ENCODE data around the gene WIPF3. TPM values are rescaled to one million over a fixed set of nuclear protein-coding genes. Genes with fewer than 3 reads are reported as not detected.

Gene WIPF3
- polyA plus RNA-seq, 3 donors: 4.6 to 5.7 (median 5.0) TPM

GRCh38 chr7:29808075-29808801, 1.9 kb downstream of the WIPF3 start:
- no peak for DNase-seq (ENCODE audit: low read depth in 3 of 3, low spot score in 2 of 3)

DNA sequence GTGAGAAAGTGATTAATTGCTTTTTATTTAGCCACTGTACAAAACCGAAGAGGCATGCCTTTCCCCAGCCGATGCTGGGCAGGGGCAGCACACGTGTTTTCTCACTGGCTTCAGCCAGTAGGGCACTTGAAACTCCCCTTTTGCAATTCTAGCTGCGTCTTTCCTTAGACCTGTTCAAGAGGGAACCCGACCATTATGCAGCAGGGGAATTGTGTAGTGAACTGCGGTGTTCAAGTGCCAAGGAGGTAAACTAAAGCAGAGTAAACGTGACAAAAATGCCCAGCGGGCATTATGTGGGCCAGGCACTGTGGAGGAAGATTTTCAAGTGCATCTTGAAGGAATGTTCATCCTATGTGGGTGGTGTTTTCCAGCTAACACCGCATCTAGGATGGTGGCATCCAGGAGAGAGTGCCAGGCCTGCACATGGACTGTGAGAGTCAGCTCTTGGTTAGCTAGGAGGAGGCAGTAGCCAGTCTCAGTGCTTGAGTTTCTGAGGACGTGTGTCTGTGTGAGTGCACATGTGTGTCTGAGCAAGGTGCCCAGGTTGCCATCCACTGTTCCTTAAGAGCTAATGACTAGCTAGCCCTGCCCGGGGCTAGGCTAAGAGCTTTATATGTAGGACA, 3.3 kb downstream of the WIPF3 start:
- no peak for DNase-seq (ENCODE audit: low read depth in 3 of 3, low spot score in 2 of 3)

- no peak for DNase-seq (ENCODE audit: low read depth in 3 of 3, low spot score in 2 of 3)
Observed at GRCh38 chr7:29810297-29810696, 4.0 kb downstream of the WIPF3 start.

DNA sequence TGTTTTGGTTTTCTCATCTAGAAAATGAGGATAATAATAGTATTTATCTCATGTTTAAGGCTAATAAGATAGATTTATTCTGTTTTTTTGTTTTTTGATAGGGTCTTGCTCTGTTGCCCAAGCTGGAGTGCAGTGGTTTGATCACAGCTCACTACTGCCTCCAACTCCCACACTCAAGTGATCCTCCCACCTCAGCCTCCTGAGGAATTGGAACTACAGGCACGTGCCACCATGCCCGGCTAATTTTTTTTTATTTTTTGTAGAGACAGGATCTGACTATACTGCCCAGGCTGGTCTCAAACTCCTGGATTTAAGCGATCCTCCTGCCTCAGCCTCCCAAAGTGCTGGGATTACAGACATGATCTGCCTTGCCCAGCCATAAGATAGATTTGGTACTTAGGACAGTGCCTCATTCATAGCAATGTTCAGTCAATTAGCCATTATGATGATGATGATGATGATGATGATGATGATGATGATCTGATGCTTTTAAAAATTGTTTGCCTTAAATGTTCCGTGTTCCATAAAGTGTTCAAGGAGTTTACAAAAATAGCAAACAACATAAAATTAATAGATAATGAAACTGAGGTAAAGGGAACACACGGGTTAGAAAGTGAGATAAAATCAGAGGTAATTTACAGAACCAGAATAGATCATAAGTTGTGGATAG, 4.6 kb downstream of the WIPF3 start:
- DNase-seq (ENCODE audit: low read depth in 3 of 3, low spot score in 2 of 3): no peak

DNA sequence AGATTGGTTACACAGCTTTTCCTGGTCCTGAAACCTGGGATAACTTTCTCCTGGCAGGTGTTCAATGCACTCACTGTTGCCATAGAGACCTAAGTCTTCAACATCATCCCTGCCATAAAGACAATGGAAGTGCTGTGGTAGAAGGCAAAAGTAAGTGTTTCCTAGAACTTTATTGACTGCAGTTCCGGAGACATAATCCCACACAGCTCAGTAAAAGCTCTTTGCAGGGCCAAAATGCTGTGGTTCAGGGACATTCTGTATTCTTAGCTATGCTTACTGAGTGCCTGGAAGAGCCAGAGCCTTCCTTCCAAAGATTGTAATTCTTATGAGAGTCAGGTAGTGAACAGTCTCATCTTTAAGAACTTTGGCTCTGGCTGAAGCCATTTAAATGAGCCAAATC, 5.3 kb downstream of the WIPF3 start:
- no peak for DNase-seq (ENCODE audit: low read depth in 3 of 3, low spot score in 2 of 3)

- no peak for DNase-seq (ENCODE audit: low read depth in 3 of 3, low spot score in 2 of 3)
Observed at GRCh38 chr7:29812185-29812876, 6.0 kb downstream of the WIPF3 start.

DNA sequence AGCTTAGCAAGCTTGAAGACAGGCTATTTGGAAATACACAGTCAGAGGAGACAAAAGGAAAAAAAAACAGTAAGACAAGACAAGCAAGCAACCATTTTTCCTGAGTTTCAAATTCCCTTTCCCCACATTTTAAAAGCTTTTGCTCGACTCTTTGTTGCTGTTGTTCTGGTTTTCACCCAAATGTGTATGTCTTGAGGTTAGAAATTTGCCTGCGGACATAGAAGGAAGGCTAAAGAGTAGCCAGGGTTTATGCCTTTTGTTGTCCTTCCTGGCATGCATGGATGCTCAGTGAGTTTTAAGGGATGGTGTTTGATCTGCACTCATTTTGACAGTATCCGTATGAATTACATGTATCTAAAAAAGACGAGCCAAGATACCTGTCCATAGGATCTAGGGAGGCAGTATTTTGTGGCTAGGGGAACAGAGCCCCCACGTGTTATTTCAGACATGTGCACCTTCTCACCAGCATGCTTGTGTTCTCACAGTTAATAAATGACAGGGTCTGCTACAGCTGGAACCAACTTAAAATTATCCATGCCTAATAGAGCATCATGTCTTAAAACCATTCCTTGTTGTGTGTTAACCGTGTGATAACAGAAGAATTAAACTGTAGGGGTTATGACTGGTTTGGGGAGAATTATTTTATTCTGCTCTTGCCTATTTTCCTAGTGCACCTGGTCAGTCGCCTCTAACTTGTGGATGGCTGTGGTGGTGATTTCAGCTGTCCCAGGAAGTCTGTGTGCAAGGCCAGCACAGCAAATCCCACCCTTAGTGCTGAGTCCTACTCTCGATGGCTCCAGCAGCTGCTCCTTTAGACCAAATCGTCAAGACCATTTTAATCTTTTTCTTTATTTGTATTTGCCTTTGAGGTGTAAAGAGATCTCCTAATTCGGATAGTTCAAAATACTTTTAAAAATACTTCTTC, 9.1 kb downstream of the WIPF3 start:
- no peak for DNase-seq (ENCODE audit: low read depth in 3 of 3, low spot score in 2 of 3)

DNA sequence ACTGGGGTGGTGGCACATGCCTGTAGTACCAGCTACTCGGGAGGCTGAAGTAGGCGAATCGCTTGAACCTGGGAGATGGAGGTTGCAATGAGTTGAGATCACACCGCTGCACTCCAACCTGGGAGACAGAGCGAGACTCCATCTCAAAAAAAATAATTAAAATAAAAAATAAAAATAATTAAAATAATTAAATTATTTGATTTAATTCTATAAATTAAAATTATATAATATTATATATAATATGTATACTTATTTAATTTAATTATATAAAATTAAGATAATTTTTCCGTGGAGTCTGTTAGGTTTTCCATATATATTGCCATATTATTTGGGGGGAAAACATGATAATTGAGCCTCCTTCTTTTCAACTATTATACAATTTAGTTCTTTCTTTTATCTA, 12.0 kb downstream of the WIPF3 start:
- no peak for DNase-seq (ENCODE audit: low read depth in 3 of 3, low spot score in 2 of 3)

DNA sequence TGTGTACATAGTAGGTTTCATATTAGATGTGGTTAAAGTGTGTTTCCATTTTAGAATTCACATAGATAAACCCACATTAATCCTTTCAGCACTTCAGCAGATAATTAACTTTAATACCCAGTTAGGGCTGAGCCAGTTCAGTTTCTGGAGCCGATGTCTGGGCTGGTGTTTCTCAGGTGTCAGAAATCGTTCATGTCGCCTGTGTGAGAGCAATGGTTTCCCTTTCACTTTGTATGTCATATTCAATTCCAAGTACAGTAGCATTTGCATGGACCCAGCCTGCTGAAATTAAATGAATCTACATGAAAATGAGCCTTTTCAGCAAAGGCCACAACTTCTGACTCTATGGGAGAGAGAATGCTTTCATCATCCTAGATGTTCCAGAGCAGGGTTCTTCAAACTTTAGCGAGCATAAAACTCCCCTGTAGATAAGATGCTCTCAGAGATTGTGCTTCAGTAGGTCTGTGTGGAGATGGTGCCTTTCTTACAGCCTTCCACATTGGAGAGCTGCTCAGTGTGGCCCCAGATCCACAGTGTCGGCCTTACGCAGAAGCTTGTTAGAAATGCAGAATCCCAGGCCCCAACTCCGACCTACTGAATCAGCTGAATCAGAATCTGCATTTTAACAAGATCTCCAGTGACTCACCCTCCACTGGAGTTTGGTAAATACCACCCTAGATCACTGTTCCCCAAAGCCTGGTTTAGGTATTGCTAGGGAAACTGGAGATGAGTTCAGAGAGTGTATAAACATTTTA, 19.6 kb downstream of the WIPF3 start:
- DNase-seq (ENCODE audit: low read depth in 3 of 3, low spot score in 2 of 3): no peak

- no peak for DNase-seq (ENCODE audit: low read depth in 3 of 3, low spot score in 2 of 3)
Observed at GRCh38 chr7:29826530-29826822, 20.2 kb downstream of the WIPF3 start.

DNA sequence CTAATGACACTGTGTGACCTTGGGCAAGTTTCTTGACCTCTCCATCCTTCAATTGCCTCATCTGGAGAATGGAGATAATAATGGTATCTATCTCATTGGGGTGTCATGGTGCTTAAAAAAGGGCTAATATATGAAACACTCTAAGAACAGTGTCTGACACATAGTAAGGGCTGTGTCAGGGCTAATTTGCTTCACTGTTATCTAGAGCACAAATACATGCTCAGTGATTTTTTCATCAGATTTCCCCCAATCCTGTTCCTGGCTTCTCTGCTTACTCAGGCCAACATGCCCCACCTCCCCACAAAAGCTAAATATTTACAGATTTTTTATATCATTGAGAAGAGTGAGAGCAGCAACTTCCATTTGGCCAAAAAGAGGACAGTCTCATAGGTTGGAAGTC, 20.6 kb downstream of the WIPF3 start:
- no peak for DNase-seq (ENCODE audit: low read depth in 3 of 3, low spot score in 2 of 3)

DNA sequence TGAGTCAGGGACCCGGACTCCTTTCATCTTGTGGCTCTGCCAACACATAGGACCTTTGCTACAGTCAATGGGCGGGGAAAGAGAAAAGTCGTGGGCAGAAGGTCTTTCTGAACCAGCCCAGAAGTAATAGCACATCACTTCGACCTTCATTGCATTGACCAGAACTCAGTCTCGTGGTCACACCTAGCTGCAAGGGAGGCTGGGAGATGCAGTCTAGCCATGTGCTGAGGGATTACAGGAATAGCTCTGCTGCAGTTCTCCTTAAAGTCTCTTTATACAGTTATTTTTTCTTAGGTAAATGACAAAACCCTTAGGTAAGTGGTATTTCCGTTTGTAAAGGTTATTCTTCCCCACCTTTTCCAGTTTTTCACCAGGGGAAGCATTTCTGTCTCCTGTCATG, 25.4 kb downstream of the WIPF3 start:
- DNase-seq (ENCODE audit: low read depth in 3 of 3, low spot score in 2 of 3): no peak

DNA sequence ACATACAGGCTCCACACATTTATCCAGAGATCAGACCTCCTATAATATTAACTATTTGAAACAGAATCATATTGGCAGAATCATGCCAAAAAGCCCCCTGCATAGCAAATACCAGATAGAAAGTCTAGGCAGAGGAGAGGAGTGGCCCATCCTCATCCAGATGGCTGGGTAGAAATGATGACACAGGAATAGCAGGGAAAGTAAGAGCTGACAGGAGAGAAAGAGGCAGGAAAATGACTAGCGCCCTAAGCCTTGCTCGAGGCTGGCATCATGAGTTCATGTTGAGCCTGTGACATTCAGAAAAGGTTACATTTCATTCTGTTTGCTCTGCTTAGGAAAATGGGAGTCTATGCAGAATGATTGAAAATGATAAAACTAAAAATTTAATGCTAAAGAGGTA, 27.6 kb downstream of the WIPF3 start:
- no peak for DNase-seq (ENCODE audit: low read depth in 3 of 3, low spot score in 2 of 3)

DNA sequence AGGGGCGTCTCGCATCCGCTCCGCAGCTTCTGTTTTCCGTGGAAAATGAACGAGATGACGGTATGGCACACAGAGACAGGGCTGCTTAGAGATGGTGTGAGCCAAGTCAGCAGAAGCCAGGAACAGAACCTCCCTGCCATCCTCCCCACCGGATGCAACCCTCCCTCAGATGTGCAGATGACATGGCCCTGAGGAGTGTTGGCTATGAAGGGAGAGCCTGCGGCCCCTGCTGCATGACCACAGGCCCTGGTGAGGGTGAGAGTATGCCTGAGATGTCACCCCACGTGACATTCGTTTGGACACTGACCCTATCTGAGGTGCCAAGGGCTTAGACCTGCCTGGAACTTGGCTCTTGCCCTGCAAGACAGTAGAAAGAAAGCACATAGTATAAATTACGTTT, 29.4 kb downstream of the WIPF3 start:
- DNase-seq (ENCODE audit: low read depth in 3 of 3, low spot score in 2 of 3): no peak

DNA sequence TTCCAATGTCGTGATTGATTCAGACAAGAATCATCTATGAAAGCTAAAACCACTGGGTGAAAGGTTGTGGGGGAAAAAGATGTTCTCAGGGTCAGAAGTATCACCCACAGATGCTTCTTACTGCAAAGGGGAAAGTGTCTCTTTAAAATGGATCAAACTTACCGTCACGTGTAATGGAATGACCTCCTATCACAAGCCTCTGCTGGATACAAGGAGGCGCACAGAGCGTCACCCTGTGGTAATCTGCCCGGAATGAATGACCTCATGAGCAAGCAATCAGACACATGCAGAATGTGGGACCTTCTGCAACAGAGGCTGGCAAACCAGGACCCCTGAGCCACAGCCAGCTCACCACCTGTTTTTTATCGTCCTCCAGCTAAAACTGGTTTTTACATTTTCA, 33.0 kb downstream of the WIPF3 start:
- no peak for DNase-seq (ENCODE audit: low read depth in 3 of 3, low spot score in 2 of 3)

DNA sequence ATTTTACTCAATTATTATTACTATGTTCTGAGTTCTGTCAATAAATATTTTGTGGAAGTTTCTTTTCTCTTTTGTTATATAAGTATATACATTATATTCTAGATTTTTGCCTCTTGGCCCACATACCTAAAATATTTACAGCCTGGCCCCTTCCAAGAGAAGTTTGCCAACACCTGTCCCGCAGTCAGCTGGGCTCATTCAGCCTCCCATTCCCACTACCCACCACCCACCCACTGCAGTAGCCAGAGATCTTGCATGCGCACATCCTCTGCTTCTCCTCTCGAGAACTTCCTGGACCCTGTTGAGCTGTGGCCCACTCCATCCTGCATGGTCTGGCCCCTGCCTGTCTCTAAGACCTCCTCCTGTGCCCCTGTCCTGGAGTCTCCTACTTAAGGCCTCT, 33.6 kb downstream of the WIPF3 start:
- DNase-seq (ENCODE audit: low read depth in 3 of 3, low spot score in 2 of 3): no peak

- no peak for DNase-seq (ENCODE audit: low read depth in 3 of 3, low spot score in 2 of 3)
Observed at GRCh38 chr7:29840701-29841100, 34.4 kb downstream of the WIPF3 start.

GRCh38 chr7:29841926-29842701, 35.8 kb downstream of the WIPF3 start:
- no peak for DNase-seq (ENCODE audit: low read depth in 3 of 3, low spot score in 2 of 3)

GRCh38 chr7:29843093-29843492, 36.8 kb downstream of the WIPF3 start:
- no peak for DNase-seq (ENCODE audit: low read depth in 3 of 3, low spot score in 2 of 3)
